ENCODE data around the gene PALMD. TPM values are rescaled to one million over a fixed set of nuclear protein-coding genes. Genes with fewer than 3 reads are reported as not detected.
A peak's percentile ranks its signal among the peaks of the same experiment; 100 is the strongest.

PALMD gene
- total RNA-seq, 4 donors from 2014 or later, result 17.8 to 64.3 (median 40.6) TPM

- Histone ChIP-seq H3K36me3 (no peaks in the 10 kb centered on the region), H3K4me1 (no peaks in the 10 kb centered on the region), H3K27ac (no peak overlapping the region), H3K27me3 (no peaks in the 10 kb centered on the region), H3K9me3 (no peaks in the 10 kb centered on the region), H3K4me3 (no peak overlapping the region)
- no peak for DNase-seq
- TF ChIP-seq CTCF (IDR thresholded peaks at IDR 0.05) (no peak), POLR2A (IDR thresholded peaks at IDR 0.05) (no peak)
- intact Hi-C loops (cut with DNase I; ENCODE audit: low total_unique reads), result no loop called here
Measured at GRCh38 chr1:99622702-99623347, 23.1 kb upstream of the PALMD start.

GRCh38 chr1:99623554-99623953 is 22.4 kb upstream of the PALMD start:
- no peak overlapping the region for H3K27ac ChIP-seq
- H3K27me3 ChIP-seq, result no peaks in the 10 kb centered on the region
- H3K9me3 ChIP-seq, result no peaks in the 10 kb centered on the region
- H3K4me1 ChIP-seq, result no peaks in the 10 kb centered on the region
- intact Hi-C loops (cut with DNase I; ENCODE audit: low total_unique reads), result no loop called here
- H3K4me3 ChIP-seq, result no peak overlapping the region
- no peaks in the 10 kb centered on the region for H3K36me3 ChIP-seq
- DNase-seq, result no peak
- TF ChIP-seq CTCF (IDR thresholded peaks at IDR 0.05) (no peak), POLR2A (IDR thresholded peaks at IDR 0.05) (no peak)

- Histone ChIP-seq H3K27me3 (no peaks in the 10 kb centered on the region), H3K4me3 (no peak overlapping the region), H3K4me1 (no peaks in the 10 kb centered on the region), H3K9me3 (no peaks in the 10 kb centered on the region), H3K36me3 (no peaks in the 10 kb centered on the region), H3K27ac (no peak overlapping the region)
- TF ChIP-seq POLR2A (IDR thresholded peaks at IDR 0.05) (no peak), CTCF (IDR thresholded peaks at IDR 0.05) (no peak)
- intact Hi-C loops (cut with DNase I; ENCODE audit: low total_unique reads), result no loop called here
- no peak for DNase-seq
Measured at GRCh38 chr1:99627615-99628014, 18.3 kb upstream of the PALMD start.

GRCh38 chr1:99629164-99629563 is 16.7 kb upstream of the PALMD start:
- Histone ChIP-seq H3K27ac (no peak overlapping the region), H3K9me3 (no peaks in the 10 kb centered on the region), H3K4me1 (no peaks in the 10 kb centered on the region), H3K36me3 (no peaks in the 10 kb centered on the region), H3K27me3 (no peaks in the 10 kb centered on the region), H3K4me3 (no peak overlapping the region)
- no peak for DNase-seq
- intact Hi-C loops (cut with DNase I; ENCODE audit: low total_unique reads), result no loop called here
- TF ChIP-seq CTCF (IDR thresholded peaks at IDR 0.05) (no peak), POLR2A (IDR thresholded peaks at IDR 0.05) (no peak)

GRCh38 chr1:99634971-99635624 is 10.8 kb upstream of the PALMD start:
- H3K36me3 ChIP-seq, result no peaks in the 10 kb centered on the region
- no peak overlapping the region for H3K4me3 ChIP-seq
- no peaks in the 10 kb centered on the region for H3K4me1 ChIP-seq
- H3K27me3 ChIP-seq, result no peaks in the 10 kb centered on the region
- H3K9me3 ChIP-seq, result no peaks in the 10 kb centered on the region
- peak overlapping the region; percentile 55 to 79 for H3K27ac ChIP-seq
- DNase-seq, result no peak
- TF ChIP-seq CTCF (IDR thresholded peaks at IDR 0.05), result no peak
- no peak for TF ChIP-seq POLR2A (IDR thresholded peaks at IDR 0.05)
- intact Hi-C loops (cut with DNase I; ENCODE audit: low total_unique reads), result no loop called here
